ENCODE measurements around the gene PAPSS2.

- TF ChIP-seq CTCF (IDR thresholded peaks at IDR 0.05 in 8 of 11, conservative IDR thresholded peaks at IDR 0.05 in 3 of 11) (no peak), POLR2A (IDR thresholded peaks at IDR 0.05) (no peak), POLR2AphosphoS5 (IDR thresholded peaks at IDR 0.05) (no peak)
These were observed 116.1 kb downstream of the PAPSS2 start for GRCh38 chr10:87775766-87776165.

All from spleen (tissue), 7 donors.